ENCODE measurements around the gene METTL5.
"Not testable (repeated sequence)": the region's sequence is repeated elsewhere in the genome, so short reads cannot be mapped to it uniquely, and the experiment has no call there.

METTL5 gene

DNA sequence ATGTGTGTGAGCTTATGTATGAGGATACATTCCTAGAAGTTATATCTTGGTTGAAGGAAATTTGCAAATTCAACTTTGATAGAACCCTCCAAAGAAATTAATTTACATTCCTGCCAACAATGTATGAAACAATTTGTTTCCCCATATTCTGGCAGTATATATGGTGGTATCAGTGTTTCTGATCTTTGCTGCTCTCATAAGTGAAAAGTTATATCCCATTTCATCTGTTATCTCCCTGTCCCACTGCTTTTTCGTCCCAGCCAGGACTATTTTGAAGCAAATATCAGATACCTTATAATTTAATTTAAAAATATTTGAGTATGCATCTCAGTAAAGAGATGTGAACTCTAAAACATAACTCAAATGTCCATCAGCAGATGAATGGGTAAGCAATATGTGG lies 9.7 kb upstream of the METTL5 start:
- no peak for DNase-seq

DNA sequence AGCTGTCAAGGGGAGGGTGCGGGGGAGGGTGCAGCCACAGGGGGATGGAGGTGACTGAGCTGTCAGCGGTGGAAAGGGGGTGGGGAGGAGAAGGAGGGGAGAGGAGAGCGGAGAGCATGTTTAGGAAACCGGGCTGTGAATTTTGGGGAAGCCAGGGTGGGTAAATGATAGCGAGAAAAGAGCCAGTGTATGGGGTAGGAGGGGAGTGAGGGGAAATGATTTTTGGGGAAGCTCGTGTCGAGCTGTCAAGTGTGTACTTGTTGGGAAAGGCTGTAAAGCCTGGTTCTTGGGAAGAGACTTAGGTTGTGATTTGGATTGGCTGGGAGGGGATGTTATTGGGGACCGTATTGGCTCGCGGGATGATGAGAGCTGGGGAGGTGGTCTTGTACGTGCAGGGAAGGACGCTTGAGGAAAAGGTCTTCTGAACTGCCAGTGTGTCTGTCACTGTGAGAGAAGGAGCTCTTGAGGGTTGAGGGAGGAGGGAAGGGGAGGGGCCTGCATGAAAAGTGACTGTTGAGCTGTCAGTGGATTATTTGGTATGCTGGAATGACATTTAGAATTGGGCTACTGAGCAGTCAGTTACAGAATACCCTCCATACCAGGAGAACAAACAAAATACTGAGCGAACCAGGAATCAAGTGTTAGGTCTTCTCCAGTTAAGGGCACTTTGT lies 3.6 kb upstream of the METTL5 start:
- DNase-seq: peak in 49 of 58 donors; percentile 4 to 65 (median 32)

DNA sequence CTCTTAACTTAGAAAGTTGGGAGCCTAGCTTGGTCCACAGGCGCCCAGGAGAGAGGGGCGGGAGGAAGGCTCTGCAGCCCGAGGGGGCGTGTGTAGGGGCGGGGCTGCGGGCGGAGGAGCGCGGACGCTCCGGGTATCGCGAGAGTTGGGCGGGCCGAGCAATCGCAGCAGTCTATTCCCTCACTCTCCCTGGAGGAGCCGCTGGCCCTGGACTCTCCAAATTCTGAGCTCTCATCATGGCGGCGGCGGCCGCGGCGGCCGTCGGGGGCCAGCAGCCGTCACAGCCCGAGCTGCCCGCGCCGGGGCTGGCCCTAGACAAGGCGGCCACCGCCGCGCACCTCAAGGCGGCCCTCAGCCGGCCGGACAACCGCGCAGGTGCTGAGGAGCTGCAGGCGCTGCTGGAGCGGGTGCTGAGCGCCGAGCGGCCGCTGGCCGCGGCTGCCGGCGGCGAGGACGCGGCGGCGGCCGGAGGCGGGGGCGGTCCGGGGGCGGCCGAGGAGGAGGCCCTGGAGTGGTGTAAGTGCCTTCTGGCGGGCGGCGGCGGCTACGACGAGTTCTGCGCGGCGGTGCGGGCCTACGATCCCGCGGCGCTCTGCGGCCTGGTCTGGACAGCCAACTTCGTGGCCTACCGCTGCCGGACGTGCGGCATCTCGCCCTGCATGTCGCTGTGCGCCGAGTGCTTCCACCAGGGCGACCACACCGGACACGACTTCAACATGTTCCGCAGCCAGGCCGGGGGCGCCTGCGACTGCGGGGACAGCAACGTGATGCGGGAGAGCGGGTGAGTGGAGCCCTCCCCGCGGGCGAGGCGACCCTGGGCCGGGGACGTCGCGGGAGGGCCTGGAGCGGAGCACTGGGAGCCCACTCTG lies 2.8 kb upstream of the METTL5 start, which contains the start of gene UBR3:
Gene UBR3 (plus strand): TSS at position 183 of the 869 bp plus-strand sequence. CDS start 54 bp downstream, at position 237.
- DNase-seq: peak; percentile 17 to 95 (median 86)

- DNase-seq: no peak
Observed at GRCh38 chr2:169823996-169824372, 721 bp downstream of the METTL5 start.

GRCh38 chr2:169822785-169823392 lies 1.8 kb downstream of the METTL5 start:
- DNase-seq: no peak

DNA sequence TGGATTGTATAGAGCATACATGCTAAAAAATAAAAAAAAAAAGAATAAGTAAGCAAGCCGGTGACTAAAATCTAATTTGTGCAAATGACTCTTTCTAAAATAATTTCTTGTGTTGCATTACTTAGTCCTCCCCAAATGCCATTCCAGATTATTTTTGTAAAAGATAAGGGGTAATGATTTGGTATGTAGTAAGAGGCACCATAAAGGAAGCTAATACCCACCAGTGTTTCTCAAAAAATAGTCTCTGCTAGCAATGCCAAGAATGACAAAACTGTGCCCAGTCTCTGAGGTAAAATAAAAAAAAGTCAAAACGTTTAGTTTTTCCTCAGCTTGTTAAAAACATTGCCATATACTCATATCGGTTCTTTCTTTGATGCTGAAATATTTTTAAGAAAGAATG lies 2.7 kb downstream of the METTL5 start:
- no peak for DNase-seq

- not testable (repeated sequence) for DNase-seq
Observed at GRCh38 chr2:169820101-169820500, 4.6 kb downstream of the METTL5 start.

- no peak for DNase-seq
Observed at GRCh38 chr2:169819106-169819505, 5.6 kb downstream of the METTL5 start.

GRCh38 chr2:169818241-169818640 lies 6.5 kb downstream of the METTL5 start:
- DNase-seq: no peak

- not testable (repeated sequence) for DNase-seq
Observed at GRCh38 chr2:169817369-169817768, 7.3 kb downstream of the METTL5 start.

GRCh38 chr2:169816961-169817360 lies 7.7 kb downstream of the METTL5 start:
- not testable (repeated sequence) for DNase-seq

- no peak for DNase-seq
Observed at GRCh38 chr2:169815849-169816248, 8.9 kb downstream of the METTL5 start.

- no peak for DNase-seq
Observed at GRCh38 chr2:169808221-169808620, 16.5 kb downstream of the METTL5 start.

DNA sequence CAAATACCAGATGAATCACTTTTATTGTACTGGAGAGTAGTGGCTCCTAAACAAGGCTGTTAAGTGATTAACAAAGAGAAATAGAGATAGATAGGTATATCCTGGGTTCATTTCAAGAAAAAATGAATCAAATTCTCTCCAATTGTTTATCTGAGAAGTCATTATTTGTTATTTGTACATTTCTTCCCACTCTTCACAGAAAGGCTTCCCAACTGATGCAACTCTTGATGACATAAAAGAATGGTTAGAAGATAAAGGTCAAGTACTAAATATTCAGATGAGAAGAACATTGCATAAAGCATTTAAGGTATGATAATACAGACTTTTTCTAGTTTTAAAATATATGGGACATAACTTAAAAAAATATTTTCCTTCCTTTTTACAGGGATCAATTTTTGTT lies 18.1 kb downstream of the METTL5 start:
- no peak for DNase-seq

DNA sequence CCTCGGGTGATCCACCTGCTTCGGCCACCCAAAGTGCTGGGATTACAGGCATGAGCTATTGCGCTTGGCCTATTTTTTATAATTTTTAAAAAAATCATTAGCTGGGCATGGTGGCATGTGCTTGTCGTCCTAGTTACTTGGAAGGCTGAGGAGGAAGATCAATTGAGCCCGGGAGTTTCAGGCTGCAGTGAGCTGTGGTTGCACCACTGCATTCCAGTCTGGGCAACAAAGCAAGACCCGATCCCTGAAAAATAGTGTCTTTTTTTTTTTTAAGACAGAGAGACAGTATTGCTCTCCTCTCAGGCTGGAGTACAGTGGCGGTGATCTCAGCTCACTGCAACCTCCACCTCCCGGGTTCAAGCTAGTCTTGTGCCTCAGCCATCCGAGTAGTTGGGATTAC lies 21.2 kb downstream of the METTL5 start:
- no peak for DNase-seq

GRCh38 chr2:169798718-169799592 lies 25.8 kb downstream of the METTL5 start, which contains the start of gene SSB:
TSS of gene SSB (plus strand) at chr2:169798871. CDS start at chr2:169800961, 2,090 bp downstream.
- DNase-seq: peak; percentile 37 to 93 (median 85)

GRCh38 chr2:169798397-169798717 lies 26.3 kb downstream of the METTL5 start:
- DNase-seq: no peak

DNA sequence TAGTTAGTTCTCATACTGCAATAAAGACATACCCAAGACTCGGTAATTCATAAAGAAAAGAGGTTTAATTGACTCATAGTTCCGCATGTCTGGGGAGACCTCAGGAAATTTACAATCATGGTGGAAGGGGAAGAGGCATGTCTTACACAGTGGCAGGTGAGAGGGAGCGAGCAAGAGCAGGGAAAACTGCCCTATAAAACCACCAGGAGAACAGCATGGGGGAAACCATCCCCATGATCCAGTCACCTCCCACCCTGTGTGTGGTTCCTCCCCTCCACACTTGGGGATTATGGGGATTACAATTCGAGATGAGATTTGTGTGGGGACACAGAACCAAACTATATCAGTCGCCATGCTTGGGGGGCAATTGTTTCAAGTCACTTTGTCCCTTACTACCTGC lies 27.1 kb downstream of the METTL5 start:
- DNase-seq: no peak

DNA sequence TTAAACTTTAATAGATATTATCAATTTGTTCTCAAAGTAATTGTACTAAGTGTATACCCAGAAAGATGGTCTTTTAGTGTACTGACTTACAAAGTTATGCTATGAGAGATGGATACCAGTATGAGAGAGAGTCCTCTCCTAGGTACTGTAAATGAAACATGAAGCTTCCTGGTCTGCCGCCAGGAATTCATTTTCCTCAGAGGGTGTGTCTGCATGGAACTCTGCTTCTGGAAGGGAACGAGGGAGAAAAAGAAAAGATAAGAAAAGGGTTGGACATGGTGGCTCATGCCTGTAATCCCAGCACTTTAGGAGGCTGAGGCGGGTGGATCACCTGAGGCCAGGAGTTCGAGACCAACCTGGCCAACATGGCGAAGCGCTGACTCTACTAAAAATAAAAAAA lies 28.3 kb downstream of the METTL5 start:
- no peak for DNase-seq

DNA sequence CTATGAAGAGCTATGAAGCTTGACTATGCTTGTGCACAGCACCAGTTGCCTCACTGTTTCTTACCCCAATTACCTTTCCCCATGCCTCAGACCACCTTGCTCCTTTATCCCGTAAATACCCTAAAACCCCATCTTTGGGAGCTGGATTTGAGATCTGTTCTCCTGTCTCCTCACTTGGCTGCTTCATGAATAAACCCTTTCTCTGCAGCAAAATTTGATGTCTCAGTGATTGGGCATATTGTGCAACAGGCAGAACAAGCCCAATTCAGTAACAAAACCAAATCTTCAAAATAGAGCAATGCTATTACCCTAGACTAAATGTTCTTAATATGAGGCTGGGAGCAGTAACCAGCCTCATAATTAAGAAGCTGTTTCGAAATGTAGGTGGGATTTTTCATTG lies 29.5 kb downstream of the METTL5 start:
- no peak for DNase-seq

- DNase-seq: no peak
Observed at GRCh38 chr2:169790581-169790980, 34.1 kb downstream of the METTL5 start.

Data from anterior cingulate cortex (tissue), 58 donors.